Measurements from ENCODE around the gene FAM204A. TPM values are rescaled to one million over a fixed set of nuclear protein-coding genes. Genes with fewer than 3 reads are reported as not detected.

The FAM204A gene
- total RNA-seq, 8 experiments from 2014 or later, result 53.6 to 88.1 (median 60.1) TPM

DNA sequence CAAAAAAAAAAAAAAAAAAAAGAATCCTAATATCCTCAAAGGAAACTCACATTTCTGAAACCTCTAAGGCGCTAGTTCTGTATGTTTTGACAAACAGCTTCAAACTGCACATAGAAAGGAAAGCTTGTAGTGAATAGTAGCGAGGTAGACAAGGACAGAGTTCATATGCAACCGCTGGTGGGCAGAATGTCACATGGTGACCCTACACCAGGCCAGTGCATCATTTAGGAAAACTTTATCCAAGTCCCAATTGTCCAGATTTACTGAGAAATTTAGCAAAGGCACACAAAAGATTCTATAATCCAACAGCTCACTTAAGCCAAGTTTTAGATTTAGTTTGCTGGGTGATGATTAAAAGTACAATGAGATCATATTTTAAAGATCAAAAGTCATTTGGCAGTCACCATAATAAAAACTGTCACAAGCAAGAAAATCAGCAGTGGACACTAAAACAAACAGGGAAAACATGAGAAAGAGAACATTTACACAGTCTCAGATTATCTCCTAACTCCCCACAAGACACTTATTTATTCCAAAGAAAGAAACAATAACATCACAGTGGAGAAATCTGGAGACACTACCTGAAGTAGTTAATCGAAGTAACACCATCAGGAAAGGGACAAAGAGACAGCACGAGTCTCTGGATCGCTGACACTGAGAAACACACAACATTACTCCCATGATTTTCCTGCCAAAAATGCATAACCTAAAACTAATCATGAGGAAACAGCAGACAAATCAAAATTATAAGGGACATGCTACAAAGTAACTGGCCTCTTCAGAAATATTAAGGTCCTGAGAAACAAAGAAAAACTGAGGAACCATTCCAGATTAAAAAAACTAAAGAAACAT, 20.2 kb downstream of the FAM204A start:
- in situ Hi-C loops (cut with MboI; ENCODE audit: low pct_unique_long_range_greater_than_20kb in 2 of 9, low sequenced_read_pairs in 9 of 9, unreplicated experiment in 9 of 9), result no loop called here
- H3K27ac ChIP-seq, result no peak overlapping the region
- no peak overlapping the region for H3K4me3 ChIP-seq
- ATAC-seq (replicated peaks in 6 of 8), result no peak
- WGBS, 10 experiments, result 10 to 90% (median 81%) methylated on average over 3 to 6 of the region's 6 CpGs
- no peaks in the 10 kb centered on the region for H3K4me1 ChIP-seq (replicated peaks in 1 of 2)

DNA sequence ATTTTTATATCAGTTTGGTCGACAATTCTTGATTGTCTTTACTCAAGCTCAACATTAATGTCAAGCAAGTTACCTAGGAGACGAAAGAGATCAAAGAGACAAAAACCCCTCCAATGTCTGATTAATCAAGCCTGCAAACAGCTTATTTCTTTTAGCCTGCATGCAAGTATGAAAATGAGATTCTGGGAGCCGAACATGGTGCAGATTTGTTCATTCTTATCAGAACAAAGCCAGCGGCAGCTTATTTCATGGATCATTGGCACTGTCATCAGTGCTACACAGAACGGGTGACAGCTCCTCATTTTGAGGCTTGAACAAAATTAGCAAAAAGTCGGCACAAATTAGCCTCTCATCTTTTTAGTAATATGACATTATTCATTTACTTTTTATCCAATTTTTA, 26.5 kb downstream of the FAM204A start:
- in situ Hi-C loops (cut with MboI; ENCODE audit: low pct_unique_long_range_greater_than_20kb in 2 of 9, low sequenced_read_pairs in 9 of 9, unreplicated experiment in 9 of 9), result no loop called here
- 24 to 61% (median 37%) methylated on average over 2 to 6 of the region's 6 CpGs for WGBS, 10 experiments

GRCh38 chr10:118314882-118315281, 27.2 kb downstream of the FAM204A start:
- H3K4me3 ChIP-seq, result no peak overlapping the region
- in situ Hi-C loops (cut with MboI; ENCODE audit: low pct_unique_long_range_greater_than_20kb in 2 of 9, low sequenced_read_pairs in 9 of 9, unreplicated experiment in 9 of 9), result no loop called here
- H3K27ac ChIP-seq, result no peak overlapping the region
- WGBS, 10 experiments, result 58 to 100% (median 88%) methylated on average over 1 to 4 of the region's 4 CpGs
- no peak for ATAC-seq (replicated peaks in 6 of 8)
- H3K4me1 ChIP-seq (replicated peaks in 1 of 2), result peaks cover 0 to 2% of the 10 kb centered on the region in 2 donors

More for the DNA sequence above, 26.5 kb downstream of the FAM204A start:
- Histone ChIP-seq H3K4me3 (no peak overlapping the region), H3K27ac (no peak overlapping the region), H3K4me1 (replicated peaks in 1 of 2) (peaks cover 0 to 2% of the 10 kb centered on the region in 2 donors)
- peak in 1 of 8 experiments; percentile 16 for ATAC-seq (replicated peaks in 6 of 8)

DNA sequence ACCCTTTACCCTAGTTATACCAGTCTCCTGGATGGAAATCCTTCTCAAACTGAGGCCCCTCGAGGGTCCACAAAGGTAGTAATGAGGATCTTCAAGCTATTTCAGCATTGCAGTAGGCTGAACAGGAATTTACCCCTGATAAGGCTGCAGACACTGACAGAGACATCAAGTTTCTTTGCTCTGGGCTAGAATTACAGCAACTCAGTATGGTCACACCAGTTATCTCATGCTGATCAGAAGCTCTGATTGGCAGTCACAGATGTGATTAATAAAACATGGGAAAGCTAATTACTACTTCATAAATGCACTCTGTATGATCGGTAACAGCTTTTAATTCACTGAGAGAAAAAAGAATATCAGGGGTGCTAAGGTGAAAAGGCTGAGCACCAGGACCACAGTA, 30.6 kb downstream of the FAM204A start:
- 17 to 100% (median 84%) methylated on average over 1 to 2 of the region's 2 CpGs; no CpG with 5 or more reads in 3 of the 10 experiments for WGBS, 10 experiments
- in situ Hi-C loops (cut with MboI; ENCODE audit: low pct_unique_long_range_greater_than_20kb in 2 of 9, low sequenced_read_pairs in 9 of 9, unreplicated experiment in 9 of 9), result no loop called here
- Histone ChIP-seq H3K4me1 (replicated peaks in 1 of 2) (peaks cover 0 to 2% of the 10 kb centered on the region in 2 donors), H3K27ac (no peak overlapping the region), H3K4me3 (no peak overlapping the region)
- no peak for ATAC-seq (replicated peaks in 6 of 8)

GRCh38 chr10:118310822-118311221, 31.3 kb downstream of the FAM204A start:
- no peak for ATAC-seq (replicated peaks in 6 of 8)
- 0 to 100% (median 78%) methylated on average over 2 of the region's 2 CpGs for WGBS, 10 experiments
- Histone ChIP-seq H3K27ac (no peak overlapping the region), H3K4me1 (replicated peaks in 1 of 2) (peaks cover 0 to under 1% of the 10 kb centered on the region in 2 donors), H3K4me3 (no peak overlapping the region)
- in situ Hi-C loops (cut with MboI; ENCODE audit: low pct_unique_long_range_greater_than_20kb in 2 of 9, low sequenced_read_pairs in 9 of 9, unreplicated experiment in 9 of 9), result no loop called here

DNA sequence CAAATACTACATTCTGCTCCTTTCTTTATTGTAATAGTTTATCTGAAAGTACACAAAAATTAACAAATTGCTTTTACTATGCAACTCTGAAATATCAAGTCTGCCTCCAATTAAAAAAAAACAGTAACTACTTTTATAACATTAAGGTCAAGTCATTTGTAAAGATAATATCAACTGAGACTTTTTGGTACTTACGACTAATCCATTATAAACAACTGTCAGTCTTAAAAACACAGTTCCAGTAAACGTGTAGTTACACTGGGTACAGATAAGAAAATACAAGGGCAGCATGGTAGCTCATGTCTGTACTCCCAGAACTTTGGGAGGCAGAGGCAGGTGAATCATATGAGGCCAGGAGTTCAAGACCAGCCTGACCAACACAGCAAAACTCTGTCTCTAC, 32.2 kb downstream of the FAM204A start:
- WGBS, 10 experiments, result 75 to 88% (median 83%) methylated on average over 1 to 2 of the region's 2 CpGs; no CpG with 5 or more reads in 2 of the 10 experiments
- Histone ChIP-seq H3K4me3 (no peak overlapping the region), H3K27ac (no peak overlapping the region), H3K4me1 (replicated peaks in 1 of 2) (no peaks in the 10 kb centered on the region)
- ATAC-seq (replicated peaks in 6 of 8), result no peak
- in situ Hi-C loops (cut with MboI; ENCODE audit: low pct_unique_long_range_greater_than_20kb in 2 of 9, low sequenced_read_pairs in 9 of 9, unreplicated experiment in 9 of 9), result no loop called here

DNA sequence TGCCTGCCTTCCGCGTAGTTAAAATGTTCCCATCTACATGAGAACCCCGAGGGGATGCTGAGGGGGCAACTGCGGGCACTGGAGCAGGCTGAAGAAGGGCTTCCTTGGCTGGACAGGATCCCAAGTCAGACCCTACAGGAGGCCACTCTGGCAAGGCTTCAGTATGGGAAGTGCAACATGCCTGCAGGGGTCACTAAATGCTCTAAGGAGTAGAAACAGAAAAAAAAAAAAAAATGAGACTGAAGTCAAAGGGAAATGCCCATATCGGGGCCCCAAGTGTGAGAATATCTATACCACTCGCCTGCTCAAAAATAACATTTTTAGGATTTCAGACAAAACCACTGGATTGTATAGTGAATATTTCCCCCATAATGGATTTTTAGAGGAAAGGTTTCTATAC, 33.5 kb downstream of the FAM204A start:
- WGBS, 10 experiments, result 90 to 100% (median 93%) methylated on average over 1 to 6 of the region's 6 CpGs; no CpG with 5 or more reads in 1 of the 10 experiments
- no peak overlapping the region for H3K27ac ChIP-seq

GRCh38 chr10:118307859-118308258, 34.3 kb downstream of the FAM204A start:
- 9 to 95% (median 66%) methylated on average over 1 to 4 of the region's 4 CpGs for WGBS, 10 experiments
- ATAC-seq (replicated peaks in 6 of 8), result peak in 3 of 8 experiments; percentile 45 to 74 (median 63)
- no peak overlapping the region for H3K27ac ChIP-seq
- no peak overlapping the region for H3K4me3 ChIP-seq
- H3K4me1 ChIP-seq (replicated peaks in 1 of 2), result no peaks in the 10 kb centered on the region
- in situ Hi-C loops (cut with MboI; ENCODE audit: low pct_unique_long_range_greater_than_20kb in 2 of 9, low sequenced_read_pairs in 9 of 9, unreplicated experiment in 9 of 9), result no loop called here

More for the DNA sequence above, 33.5 kb downstream of the FAM204A start:
- Histone ChIP-seq H3K4me3 (no peak overlapping the region), H3K4me1 (replicated peaks in 1 of 2) (no peaks in the 10 kb centered on the region)
- in situ Hi-C loops (cut with MboI; ENCODE audit: low pct_unique_long_range_greater_than_20kb in 2 of 9, low sequenced_read_pairs in 9 of 9, unreplicated experiment in 9 of 9), result no loop called here
- no peak for ATAC-seq (replicated peaks in 6 of 8)

DNA sequence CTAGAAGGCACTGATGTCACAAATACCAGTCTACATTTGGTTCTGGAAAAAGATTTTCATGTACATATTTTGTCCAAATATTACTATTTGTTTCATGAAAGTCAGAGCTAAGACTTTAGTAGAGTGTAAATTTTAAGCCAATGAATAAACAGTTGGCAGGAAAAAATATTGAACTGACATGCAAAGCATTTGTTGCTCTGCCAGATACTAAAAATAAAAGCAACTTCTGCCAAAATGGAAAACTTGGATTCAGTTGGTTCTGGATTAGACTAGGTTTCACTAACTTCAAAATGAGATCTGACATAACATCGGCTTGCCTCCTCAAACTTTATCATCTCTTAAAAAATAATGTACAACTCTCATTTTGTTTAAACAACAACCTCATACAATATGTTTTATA, 34.9 kb downstream of the FAM204A start:
- ATAC-seq (replicated peaks in 6 of 8), result peak in 2 of 8 experiments; percentile 17 to 31
- Histone ChIP-seq H3K4me1 (replicated peaks in 1 of 2) (no peaks in the 10 kb centered on the region), H3K4me3 (no peak overlapping the region), H3K27ac (no peak overlapping the region)
- 38 to 100% (median 100%) methylated on average over 1 of the region's 1 CpG; no CpG with 5 or more reads in 1 of the 10 experiments for WGBS, 10 experiments
- in situ Hi-C loops (cut with MboI; ENCODE audit: low pct_unique_long_range_greater_than_20kb in 2 of 9, low sequenced_read_pairs in 9 of 9, unreplicated experiment in 9 of 9), result no loop called here

DNA sequence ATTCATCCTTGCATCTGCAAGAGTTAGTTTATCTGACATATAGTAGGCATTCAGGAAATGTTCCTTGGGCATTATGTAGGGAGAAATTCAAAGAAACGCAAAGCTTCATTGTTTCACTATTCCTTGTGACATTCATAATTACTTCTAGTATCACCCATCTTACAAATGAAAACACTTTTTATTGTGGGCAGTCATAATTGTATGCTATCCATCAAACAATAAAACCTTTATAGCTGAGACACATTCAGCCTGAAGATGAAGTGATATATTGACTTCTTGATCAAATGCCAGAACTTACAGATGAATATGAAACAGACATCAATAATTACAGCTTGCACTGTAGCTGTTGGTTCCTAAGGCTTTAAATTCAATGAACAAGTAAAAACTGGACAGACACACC, 36.4 kb downstream of the FAM204A start:
- in situ Hi-C loops (cut with MboI; ENCODE audit: low pct_unique_long_range_greater_than_20kb in 2 of 9, low sequenced_read_pairs in 9 of 9, unreplicated experiment in 9 of 9), result no loop called here
- Histone ChIP-seq H3K4me1 (replicated peaks in 1 of 2) (no peaks in the 10 kb centered on the region), H3K27ac (no peak overlapping the region), H3K4me3 (no peak overlapping the region)
- no peak for ATAC-seq (replicated peaks in 6 of 8)
- 89 to 100% (median 100%) methylated on average over 1 of the region's 1 CpG; no CpG with 5 or more reads in 5 of the 10 experiments for WGBS, 10 experiments

GRCh38 chr10:118304521-118304920, 37.6 kb downstream of the FAM204A start:
- in situ Hi-C loops (cut with MboI; ENCODE audit: low pct_unique_long_range_greater_than_20kb in 2 of 9, low sequenced_read_pairs in 9 of 9, unreplicated experiment in 9 of 9), result no loop called here
- H3K4me3 ChIP-seq, result no peak overlapping the region
- no peak for ATAC-seq (replicated peaks in 6 of 8)
- H3K27ac ChIP-seq, result no peak overlapping the region
- no peaks in the 10 kb centered on the region for H3K4me1 ChIP-seq (replicated peaks in 1 of 2)
- 74 to 100% (median 96%) methylated on average over 1 to 6 of the region's 6 CpGs; no CpG with 5 or more reads in 2 of the 10 experiments for WGBS, 10 experiments

DNA sequence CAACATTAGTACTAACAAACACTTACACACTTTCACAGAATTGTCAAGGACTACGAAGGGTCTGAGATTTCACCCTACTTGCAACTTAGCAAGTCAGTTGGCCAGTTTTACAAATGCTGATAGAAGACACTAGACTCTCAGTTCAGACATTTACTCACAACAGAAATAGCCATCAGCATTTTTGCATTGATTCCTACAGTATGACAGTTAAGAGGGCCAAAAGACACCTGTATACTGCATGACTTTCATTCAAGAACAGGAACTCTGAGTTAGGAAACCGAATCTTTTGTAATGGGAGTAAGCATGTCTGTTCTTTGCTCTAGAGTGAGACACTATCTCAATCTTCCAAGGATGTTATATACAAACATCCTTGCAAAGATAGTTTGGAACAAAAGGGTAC, 40.9 kb downstream of the FAM204A start:
- no peaks in the 10 kb centered on the region for H3K4me1 ChIP-seq (replicated peaks in 1 of 2)
- H3K27ac ChIP-seq, result no peak overlapping the region
- no peak overlapping the region for H3K4me3 ChIP-seq
- WGBS, 10 experiments, result 80 to 100% (median 88%) methylated on average over 1 to 2 of the region's 2 CpGs; no CpG with 5 or more reads in 4 of the 10 experiments
- ATAC-seq (replicated peaks in 6 of 8), result no peak
- in situ Hi-C loops (cut with MboI; ENCODE audit: low pct_unique_long_range_greater_than_20kb in 2 of 9, low sequenced_read_pairs in 9 of 9, unreplicated experiment in 9 of 9), result no loop called here

DNA sequence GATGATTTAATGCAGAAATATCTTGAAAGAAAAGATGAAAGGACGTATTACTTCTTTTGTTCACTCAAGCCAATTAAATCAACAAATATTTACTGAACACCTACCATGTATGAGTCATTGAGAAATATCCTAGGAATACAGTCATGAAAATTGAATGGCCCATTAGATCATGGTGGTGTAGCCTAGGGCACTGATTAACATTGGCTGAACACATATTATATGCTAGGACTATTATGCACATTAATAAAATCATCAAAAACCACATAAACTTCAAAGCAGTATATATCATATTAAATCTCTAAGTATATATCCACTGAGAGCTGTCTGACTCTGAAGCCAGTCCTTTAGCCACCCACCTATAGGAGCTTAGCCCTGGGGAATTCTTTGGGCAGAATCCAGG, 41.8 kb downstream of the FAM204A start:
- no peaks in the 10 kb centered on the region for H3K4me1 ChIP-seq (replicated peaks in 1 of 2)
- H3K27ac ChIP-seq, result no peak overlapping the region
- no peak overlapping the region for H3K4me3 ChIP-seq
- ATAC-seq (replicated peaks in 6 of 8), result peak in 2 of 8 experiments; percentile 59 to 61
- 40 to 100% (median 83%) methylated on average over 1 of the region's 1 CpG; no CpG with 5 or more reads in 1 of the 10 experiments for WGBS, 10 experiments
- in situ Hi-C loops (cut with MboI; ENCODE audit: low pct_unique_long_range_greater_than_20kb in 2 of 9, low sequenced_read_pairs in 9 of 9, unreplicated experiment in 9 of 9), result no loop called here
